ENCODE results near the gene ARFGAP1. TPM values are rescaled to one million over a fixed set of nuclear protein-coding genes. Genes with fewer than 3 reads are reported as not detected.

ARFGAP1 gene
- total and polyA plus RNA-seq, 2 donors (not counting 3 experiments of a cell fraction or from before 2014, with no cell fraction given) = 93.7 to 126 TPM

GRCh38 chr20:63287697-63288580, 15.3 kb downstream of the ARFGAP1 start:
- CTCF ChIA-PET = interaction anchor here (1.0 to 2.0 kb wide), 4 partner anchors 22 to 65 kb away, joined by 3 to 12 read pairs (median 7); no protein-coding TSS in a partner anchor
- FAIRE-seq (no peak), DNase-seq (ENCODE audit: low read depth, low spot score) (no peak)
- no peaks in the 10 kb centered on the region for H3K79me2 ChIP-seq (ENCODE audit: control insufficient read depth, insufficient read depth, low read length)
- no peak for TF ChIP-seq POLR2AphosphoS5 (IDR thresholded peaks at IDR 0.05; ENCODE audit: insufficient read depth, low read depth, low read length)
- no peak for TF ChIP-seq MAX (IDR thresholded peaks at IDR 0.05; ENCODE audit: insufficient read depth, insufficient read length)
- TF ChIP-seq EZH2 (IDR thresholded peaks at IDR 0.05; ENCODE audit: borderline replicate concordance, low read depth, low read length, severe bottlenecking) = no peak
- TF ChIP-seq CTCF (IDR thresholded peaks at IDR 0.05; ENCODE audit: extremely low read depth in 1 of 2, insufficient read depth in 1 of 2, low read depth in 1 of 2, low read length in 2 of 2) = no peak
- TF ChIP-seq POLR2A (IDR thresholded peaks at IDR 0.05; ENCODE audit: low read depth, low read length) = no peak
- TF ChIP-seq MYC (IDR thresholded peaks at IDR 0.05; ENCODE audit: low read depth, low read length) = no peak
- TF ChIP-seq JUN (IDR thresholded peaks at IDR 0.05; ENCODE audit: borderline replicate concordance, insufficient read depth, insufficient read length, low read depth) = no peak
- no peak for TF ChIP-seq FOS (IDR thresholded peaks at IDR 0.05; ENCODE audit: borderline replicate concordance, insufficient read depth, low read length)
- TF ChIP-seq GATA2 (IDR thresholded peaks at IDR 0.05; ENCODE audit: insufficient read depth, insufficient read length, low read depth, low read length) = no peak
- no TSS peak for BruUV-seq (replicated peaks)
- no peak overlapping the region for H3K9ac ChIP-seq (replicated peaks; ENCODE audit: extremely low read depth, insufficient read depth, low read length)
- H3K9me1 ChIP-seq (replicated peaks; ENCODE audit: control insufficient read depth, extremely low read depth, insufficient read depth, low read length) = no peaks in the 10 kb centered on the region
- no peak overlapping the region for H2AFZ ChIP-seq (ENCODE audit: low read depth, low read length)
- dilution Hi-C loops (cut with MboI; ENCODE audit: extremely low pct_ligation_motif_present, low sequenced_read_pairs) (no loop called here), intact Hi-C loops (cut with micrococcal nuclease) (no loop called here)
- H3K4me3 ChIP-seq (replicated peaks in 1 of 3; ENCODE audit: insufficient read depth in 1 of 3, low read depth in 1 of 3, low read length in 3 of 3) = no peak overlapping the region
- H3K36me3 ChIP-seq (ENCODE audit: control insufficient read depth in 2 of 2, extremely low read depth in 1 of 2, insufficient read depth in 2 of 2, low read length in 2 of 2) = peaks cover 4 to 26% of the 10 kb centered on the region in 2 experiments
- H3K27me3 ChIP-seq (ENCODE audit: control insufficient read depth in 2 of 2, insufficient read depth in 2 of 2, low read length in 2 of 2) = no peaks in the 10 kb centered on the region
- H4K20me1 ChIP-seq (replicated peaks; ENCODE audit: control insufficient read depth, extremely low read depth, insufficient read depth, low read length) = no peaks in the 10 kb centered on the region
- POLR2A ChIA-PET = no interaction called here
- H3K4me2 ChIP-seq (ENCODE audit: insufficient read depth, low read length) = no peak overlapping the region
- H3K4me1 ChIP-seq (ENCODE audit: control insufficient read depth, extremely low read depth, insufficient read depth, low read length) = no peaks in the 10 kb centered on the region
- no peaks in the 10 kb centered on the region for H3K9me3 ChIP-seq (replicated peaks; ENCODE audit: control insufficient read depth, insufficient read depth, low read length)
- H3K27ac ChIP-seq (ENCODE audit: insufficient read depth, low read depth, low read length) = no peak overlapping the region
